AG09319 (cell line): Measurements from ENCODE around the gene TNFAIP8L1.

ENCODE experiments used
- DNase-seq: peaks from one replicate; pipeline ENCODE4 v3.0.0-alpha.2; 2010; ENCODE audit warnings: low read depth; ENCODE audit errors: extremely low read depth
- TF ChIP-seq, protein P1 (sequence below): IDR thresholded peaks from 2 replicates; pipeline ENCODE4 v1.5.1; 2011; ENCODE audit warnings: low read depth, mild to moderate bottlenecking, inconsistent platforms, low read length, moderate library complexity

Gene TNFAIP8L1

DNA sequence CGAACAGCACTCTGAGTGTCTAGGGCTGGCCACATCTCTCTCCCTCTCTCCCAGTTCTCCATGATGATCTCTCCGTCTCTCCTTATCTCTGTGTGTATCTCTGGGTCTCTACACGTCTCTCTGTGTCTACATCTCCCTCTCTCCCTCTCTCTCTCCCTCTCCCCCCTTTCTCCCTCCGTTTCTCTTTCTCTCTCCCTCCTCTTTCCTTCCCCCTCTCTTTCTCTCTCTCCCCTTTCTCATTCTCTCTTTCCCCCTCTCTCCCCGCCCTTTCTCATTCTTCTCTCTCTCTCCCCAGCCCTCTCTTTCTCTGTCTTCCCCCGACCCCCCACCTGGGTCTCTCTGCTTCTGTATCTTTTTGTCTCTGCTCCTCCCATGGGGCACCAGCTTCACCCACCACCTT is 21.3 kb upstream of the TNFAIP8L1 start:
- DNase-seq, result no peak
- TF ChIP-seq, protein P1, sequence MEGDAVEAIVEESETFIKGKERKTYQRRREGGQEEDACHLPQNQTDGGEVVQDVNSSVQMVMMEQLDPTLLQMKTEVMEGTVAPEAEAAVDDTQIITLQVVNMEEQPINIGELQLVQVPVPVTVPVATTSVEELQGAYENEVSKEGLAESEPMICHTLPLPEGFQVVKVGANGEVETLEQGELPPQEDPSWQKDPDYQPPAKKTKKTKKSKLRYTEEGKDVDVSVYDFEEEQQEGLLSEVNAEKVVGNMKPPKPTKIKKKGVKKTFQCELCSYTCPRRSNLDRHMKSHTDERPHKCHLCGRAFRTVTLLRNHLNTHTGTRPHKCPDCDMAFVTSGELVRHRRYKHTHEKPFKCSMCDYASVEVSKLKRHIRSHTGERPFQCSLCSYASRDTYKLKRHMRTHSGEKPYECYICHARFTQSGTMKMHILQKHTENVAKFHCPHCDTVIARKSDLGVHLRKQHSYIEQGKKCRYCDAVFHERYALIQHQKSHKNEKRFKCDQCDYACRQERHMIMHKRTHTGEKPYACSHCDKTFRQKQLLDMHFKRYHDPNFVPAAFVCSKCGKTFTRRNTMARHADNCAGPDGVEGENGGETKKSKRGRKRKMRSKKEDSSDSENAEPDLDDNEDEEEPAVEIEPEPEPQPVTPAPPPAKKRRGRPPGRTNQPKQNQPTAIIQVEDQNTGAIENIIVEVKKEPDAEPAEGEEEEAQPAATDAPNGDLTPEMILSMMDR, result no peak

- no peak for DNase-seq
- TF ChIP-seq, protein P1, result no peak
Observed at GRCh38 chr19:4619668-4620294, 19.5 kb upstream of the TNFAIP8L1 start.

DNA sequence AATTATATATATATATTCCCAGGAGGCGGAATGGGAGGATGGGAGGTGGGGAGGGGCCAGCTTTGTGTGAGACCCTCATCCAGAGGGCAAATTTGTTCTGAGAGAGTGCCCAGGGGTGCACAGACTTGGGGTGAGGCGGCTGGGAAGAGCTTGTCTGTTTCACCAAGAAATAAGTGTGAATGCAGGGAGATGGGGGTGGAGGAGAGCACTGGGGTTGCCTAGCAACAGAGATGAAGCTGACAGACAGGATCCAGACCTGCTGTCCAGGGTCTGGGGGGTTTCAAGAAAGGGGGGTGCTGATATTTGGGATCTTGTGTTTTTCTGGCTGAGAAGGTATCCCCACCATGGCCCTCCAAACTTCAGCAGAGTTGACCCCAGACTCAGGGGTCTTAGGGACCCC is 18.6 kb upstream of the TNFAIP8L1 start:
- no peak for DNase-seq
- TF ChIP-seq, protein P1, result no peak

- TF ChIP-seq, protein P1, result no peak; the same call in 1 of the 2 replicates
- DNase-seq, result no peak
Observed at GRCh38 chr19:4622695-4623421, 16.5 kb upstream of the TNFAIP8L1 start.

GRCh38 chr19:4624301-4624700 is 15.0 kb upstream of the TNFAIP8L1 start:
- DNase-seq, result no peak
- TF ChIP-seq, protein P1, result no peak

DNA sequence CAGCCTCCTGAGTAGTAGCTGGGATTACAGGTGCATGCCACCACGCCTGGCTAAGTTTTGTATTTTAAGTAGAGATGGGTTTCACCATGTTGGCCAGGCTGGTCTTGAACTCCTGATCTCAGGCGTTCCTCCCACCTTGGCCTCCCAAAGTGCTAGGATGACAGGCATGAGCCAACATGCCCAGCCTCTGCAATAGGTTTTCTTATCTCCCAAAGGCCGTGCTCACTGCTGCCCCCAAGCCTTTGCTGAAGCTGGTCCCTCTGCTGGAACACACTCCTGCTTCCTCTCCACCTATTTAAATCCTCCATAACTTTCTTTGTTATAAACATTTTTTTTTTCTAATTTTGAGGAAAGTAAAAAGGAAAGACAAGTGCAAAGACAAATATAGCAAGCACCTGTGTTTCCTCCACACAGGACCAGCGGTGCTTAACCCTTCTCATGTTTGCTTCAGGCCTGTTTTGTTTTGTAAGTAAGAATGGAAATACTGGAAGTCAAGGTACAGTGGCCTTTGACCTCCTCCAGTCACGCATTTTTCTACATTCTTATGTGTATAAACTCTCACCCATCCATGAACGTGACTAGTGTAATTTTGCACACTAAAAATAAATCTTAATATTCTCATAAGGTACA is 14.5 kb upstream of the TNFAIP8L1 start:
- DNase-seq, result no peak

More for the DNA sequence above, 14.5 kb upstream of the TNFAIP8L1 start:
- TF ChIP-seq, protein P1, result peak; percentile 23
